GM12801 (cell line): ENCODE measurements around the gene KCNT1.

Source experiments
- TF ChIP-seq, protein P1 (sequence below): IDR thresholded peaks from one replicate; pipeline ENCODE4 v1.5.1; 2011; ENCODE audit warnings: control low read depth; ENCODE audit not compliant: insufficient read length; ENCODE audit errors: extremely low read depth

KCNT1 gene

DNA sequence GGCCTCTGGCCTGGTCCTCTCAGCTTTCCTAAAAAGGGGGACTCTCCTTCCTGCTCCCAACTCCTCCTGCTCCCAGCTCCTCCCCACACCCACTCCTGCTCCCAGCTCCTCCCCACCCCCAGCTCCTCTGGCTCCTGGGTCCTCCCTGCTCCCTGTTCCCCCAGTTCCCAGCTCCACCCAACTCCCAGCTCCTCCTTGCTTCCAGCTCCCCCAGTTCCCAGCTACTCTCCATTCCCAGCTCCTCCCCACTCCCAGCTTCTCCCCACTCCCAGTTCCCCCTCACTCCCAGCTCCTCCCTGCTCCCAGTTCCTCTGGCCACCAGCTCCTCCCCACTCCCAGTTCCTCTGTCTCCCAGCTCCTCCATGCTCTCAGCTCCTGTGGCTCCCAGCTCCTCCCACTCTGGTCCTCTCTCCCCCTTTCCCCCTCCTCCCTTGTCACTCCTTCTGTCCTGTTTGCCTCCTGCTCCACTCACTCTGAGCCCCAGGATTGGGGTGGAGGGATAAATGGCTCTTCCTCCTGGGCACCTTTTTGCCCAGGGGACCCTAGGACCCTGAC lies 75.7 kb downstream of the KCNT1 start:
- TF ChIP-seq, protein P1, sequence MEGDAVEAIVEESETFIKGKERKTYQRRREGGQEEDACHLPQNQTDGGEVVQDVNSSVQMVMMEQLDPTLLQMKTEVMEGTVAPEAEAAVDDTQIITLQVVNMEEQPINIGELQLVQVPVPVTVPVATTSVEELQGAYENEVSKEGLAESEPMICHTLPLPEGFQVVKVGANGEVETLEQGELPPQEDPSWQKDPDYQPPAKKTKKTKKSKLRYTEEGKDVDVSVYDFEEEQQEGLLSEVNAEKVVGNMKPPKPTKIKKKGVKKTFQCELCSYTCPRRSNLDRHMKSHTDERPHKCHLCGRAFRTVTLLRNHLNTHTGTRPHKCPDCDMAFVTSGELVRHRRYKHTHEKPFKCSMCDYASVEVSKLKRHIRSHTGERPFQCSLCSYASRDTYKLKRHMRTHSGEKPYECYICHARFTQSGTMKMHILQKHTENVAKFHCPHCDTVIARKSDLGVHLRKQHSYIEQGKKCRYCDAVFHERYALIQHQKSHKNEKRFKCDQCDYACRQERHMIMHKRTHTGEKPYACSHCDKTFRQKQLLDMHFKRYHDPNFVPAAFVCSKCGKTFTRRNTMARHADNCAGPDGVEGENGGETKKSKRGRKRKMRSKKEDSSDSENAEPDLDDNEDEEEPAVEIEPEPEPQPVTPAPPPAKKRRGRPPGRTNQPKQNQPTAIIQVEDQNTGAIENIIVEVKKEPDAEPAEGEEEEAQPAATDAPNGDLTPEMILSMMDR, result no peak

DNA sequence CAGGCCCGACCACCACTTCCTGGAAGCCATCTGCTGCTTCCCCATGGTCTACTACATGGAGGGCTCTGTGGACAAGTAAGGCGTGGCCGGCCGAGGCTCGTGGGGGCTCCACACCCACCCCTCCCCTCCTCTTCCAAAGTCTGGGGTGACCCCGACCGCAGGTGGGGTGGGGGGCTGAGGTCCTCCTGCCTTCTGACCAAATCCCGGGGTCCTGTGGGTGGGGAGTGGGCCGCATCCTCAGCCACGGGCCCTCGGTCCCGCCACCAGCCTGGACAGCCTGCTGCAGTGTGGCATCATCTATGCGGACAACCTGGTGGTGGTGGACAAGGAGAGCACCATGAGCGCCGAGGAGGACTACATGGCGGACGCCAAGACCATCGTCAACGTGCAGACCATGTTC lies 76.4 kb downstream of the KCNT1 start:
- TF ChIP-seq, protein P1, result no peak

DNA sequence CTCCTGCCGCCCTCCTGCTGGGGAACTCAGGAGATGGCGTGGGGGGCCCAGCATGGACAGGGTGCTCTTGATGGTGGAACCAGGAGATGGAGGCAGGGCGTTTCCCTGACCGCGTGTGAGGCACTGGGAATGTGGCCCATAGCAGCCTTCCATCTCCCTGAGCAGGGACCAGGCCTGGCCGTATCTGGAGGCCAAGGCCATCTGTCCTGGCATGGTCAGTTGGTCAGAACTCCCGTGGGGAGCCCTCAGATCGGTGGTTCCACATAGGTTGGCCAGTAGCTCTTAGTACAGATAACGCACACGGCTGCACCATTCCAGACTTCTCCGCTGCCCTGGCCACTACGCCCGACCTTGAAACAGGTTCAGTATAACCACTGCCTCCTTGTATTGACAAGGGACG lies 77.6 kb downstream of the KCNT1 start:
- TF ChIP-seq, protein P1, result no peak

DNA sequence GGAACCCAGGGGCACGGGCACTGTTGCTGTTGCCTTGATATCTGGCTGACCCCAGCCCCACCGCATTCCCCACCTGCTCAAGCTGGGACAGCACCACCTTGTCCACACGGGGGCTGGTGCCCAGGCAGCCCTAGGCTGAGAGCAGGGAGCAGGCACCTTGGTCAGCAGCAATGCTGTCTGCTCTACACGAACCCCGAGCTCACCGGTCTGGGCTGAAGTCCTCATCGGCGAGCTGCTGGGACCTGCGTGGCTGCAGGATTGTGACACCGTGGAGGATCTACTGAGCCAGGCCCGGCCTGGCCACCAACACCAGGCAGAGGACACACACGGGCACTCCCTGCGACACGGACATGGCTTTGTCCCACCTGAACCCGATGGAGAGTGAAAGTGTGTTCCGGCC lies 78.1 kb downstream of the KCNT1 start:
- TF ChIP-seq, protein P1, result no peak

DNA sequence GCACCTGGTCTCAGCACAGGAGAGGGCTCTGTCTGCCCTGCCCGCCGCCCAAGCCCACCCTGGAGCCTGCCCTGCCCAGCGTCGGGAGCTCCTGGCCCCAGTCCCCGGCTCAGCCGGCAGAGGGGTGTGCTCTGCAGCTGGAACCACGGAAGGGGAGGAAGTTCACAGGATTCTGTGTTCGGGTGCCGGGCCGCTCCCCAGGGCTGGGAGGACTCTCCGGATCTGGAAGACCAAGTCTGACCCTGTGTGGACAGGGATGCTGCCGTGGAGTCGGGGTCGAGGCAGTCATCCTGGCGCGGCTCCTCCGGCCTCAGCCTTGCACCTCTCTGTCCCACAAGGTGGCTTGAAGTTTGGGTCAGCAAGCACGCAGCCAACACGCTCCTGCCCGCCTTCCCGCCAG lies 78.6 kb downstream of the KCNT1 start:
- TF ChIP-seq, protein P1, result no peak

DNA sequence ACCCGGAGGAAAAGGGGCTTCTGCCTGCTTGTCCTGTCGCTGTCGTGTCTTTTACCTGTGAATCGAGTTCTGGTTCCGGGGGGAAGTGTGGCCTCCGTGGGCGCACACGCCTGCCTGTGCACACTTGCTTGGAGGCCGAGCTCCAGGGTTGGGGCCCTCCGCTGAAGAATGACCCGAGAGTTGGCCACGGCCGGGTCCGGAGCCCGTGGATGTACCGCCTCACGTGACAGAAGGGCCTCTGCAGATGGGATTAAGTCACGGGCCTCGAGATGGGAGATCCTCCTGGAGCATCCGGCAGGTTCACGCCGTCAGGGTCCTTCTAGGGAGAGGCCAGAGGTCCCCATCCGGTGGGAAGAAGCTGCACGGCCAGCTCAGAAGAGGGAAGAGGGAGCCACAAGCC lies 81.0 kb downstream of the KCNT1 start:
- TF ChIP-seq, protein P1, result no peak

DNA sequence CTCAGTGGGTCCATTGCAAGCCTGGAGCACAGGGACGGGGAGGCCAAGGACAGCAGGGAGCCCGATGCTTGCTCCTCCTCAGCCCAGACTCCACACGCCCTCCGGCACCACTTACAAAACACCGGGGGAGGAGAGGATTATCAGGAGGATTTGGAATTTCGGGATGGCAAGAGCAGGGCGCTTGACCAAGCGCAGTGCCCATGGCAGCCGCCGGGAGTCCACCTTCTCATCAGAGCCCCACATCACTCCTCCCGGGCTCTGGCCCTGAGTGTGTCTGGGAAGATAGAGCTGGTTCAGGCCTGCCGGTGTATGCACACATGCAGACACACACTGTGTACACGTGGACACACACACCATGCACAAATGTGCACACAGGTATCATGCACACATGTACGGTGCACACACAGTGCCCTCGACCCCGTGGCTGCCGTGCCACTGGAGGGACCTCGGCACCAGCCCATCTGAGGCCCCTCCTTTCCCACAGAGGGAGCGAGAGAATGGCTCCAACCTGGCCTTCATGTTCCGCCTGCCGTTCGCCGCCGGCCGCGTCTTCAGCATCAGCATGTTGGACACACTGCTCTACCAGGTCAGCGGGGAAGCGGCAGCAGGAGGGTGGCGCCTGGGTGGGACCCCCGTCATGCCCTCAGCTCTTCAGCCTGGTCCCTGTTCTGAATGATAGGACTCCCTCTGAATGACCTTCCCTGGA lies 81.7 kb downstream of the KCNT1 start:
- TF ChIP-seq, protein P1, result no peak
